GM18870 (cell line): ENCODE measurements around the gene RNF167.

Experiments used
- ATAC-seq: cut with Tn5 transposase; IDR thresholded peaks from one replicate; pipeline ENCODE4 v1.9.1; 2021; ENCODE audit warnings: moderate library complexity; ENCODE audit not compliant: unreplicated experiment

RNF167 gene

DNA sequence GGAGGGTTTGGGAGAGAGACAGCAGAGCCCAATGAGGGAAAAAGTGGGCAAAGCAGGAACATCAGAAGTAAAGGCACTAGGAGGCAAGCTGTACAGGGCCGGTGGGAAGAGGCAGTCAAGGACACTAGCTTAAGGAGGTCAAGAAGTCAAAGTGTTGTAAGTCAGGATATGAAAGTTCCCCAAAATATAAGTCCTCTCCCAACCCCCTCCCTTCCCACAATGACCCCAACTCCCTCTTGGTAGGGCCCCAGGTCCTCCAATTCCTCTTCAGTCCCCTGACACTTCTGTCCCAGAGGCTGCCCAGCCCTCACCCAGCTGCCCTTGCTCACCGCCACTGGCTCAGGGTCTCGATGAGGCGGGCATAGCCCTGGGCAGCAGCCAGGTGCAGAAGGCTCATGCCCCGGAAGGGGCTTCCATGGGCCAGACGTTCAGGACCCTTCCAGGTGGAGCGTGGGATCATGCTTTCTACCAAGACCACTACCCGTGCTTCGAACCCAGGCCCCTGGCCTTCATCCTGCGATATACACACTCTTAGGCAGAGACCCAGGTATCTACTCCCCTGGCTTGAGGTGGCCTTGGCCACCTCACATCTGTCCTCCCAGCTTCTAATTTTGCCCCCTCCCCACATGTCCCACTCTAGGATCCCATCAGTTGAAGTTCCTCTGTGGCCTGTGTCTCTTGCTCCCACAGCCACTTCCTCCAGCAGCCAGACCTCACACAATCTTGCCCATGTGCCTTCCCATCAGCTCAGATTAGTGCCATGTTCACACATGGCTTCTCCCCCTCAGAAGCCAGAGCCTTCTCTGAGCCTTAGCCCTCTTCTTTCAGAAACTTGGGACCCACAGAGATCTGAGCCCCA lies 33.4 kb downstream of the RNF167 start:
- ATAC-seq, result no peak

DNA sequence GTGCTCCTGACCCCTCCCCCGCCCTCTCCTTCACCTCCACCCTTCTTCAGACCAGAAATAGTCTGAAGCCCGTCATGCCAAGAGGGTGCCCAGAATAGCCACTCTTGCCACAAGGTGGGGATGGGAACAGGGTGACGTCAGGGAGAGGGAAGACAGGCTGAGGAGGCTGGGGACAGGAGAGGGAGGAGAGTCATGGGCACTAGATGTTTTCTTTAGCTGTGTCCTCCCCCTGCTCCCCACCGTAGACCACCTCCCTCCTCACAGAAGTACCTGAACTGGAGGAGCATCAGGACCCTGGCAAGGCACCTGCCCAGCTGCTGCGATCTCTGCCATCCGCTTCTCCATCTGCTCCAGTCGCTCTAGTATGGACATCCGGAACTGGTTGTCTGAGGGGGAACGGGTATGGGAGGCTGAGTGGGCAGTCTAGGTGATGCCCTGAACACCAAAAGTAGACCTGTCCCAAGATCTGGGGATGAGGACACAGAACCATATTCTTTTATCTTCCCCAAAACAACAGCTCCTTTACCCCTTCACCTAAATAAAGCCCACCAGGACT lies 34.1 kb downstream of the RNF167 start:
- no peak for ATAC-seq

GRCh38 chr17:4978726-4979125 lies 38.7 kb downstream of the RNF167 start:
- no peak for ATAC-seq

DNA sequence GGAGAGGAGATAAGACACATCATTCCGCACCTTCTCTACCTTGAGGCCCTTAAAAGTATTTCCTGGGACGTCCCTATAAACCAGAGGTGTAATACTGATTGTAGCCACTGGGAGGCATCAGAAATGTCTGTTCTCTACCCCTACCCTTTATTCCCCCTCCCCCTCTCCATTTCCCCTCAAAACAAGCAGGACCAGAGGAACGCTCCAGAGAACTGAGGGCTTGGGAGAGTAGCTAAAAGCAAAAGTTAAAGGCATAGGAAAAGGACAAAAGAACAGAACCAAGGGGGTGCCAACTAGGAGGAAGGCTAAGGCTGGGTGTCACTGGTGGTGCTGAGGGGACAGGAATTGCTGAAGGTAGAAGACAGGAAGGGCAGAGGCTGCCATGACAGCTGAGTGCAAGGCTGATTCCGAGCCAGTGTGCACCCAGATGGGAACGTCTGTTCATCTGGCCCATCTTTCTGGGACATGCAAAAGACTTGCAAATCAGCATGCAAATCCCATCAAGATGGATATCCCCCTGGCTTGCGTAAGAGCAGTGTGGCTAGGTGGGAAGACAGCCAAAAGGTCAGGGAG lies 40.7 kb downstream of the RNF167 start:
- no peak for ATAC-seq

- no peak for ATAC-seq
Measured at GRCh38 chr17:4982305-4982704, 42.2 kb downstream of the RNF167 start.

DNA sequence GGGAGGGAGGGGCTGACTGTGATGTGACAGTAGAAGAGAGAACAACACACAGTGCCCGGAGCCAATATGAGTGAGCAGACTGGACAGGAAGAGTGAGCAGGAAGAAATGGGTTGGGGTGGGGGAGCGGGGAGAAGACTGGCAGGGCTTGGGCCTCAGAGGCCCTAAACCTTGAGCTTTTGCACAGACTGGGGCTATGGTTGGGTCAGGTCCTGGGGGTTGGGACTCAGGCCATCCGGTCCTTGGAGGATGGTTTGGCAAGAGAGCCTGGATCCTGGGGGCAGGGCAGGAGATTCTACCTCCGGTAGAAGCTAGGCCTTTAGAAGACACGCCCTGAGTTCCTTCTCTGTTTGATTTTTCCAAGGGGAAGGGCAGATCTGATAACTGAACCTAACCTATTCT lies 46.3 kb downstream of the RNF167 start:
- ATAC-seq, result no peak

GRCh38 chr17:4986951-4987766 lies 47.1 kb downstream of the RNF167 start, which contains the start of gene CAMTA2:
TSS of gene CAMTA2 (minus strand) at chr17:4987675. CDS start at chr17:4986222, 1,453 bp downstream.
- ATAC-seq, result no peak

- ATAC-seq, result no peak
Measured at GRCh38 chr17:4987767-4988567, 47.9 kb downstream of the RNF167 start.

- ATAC-seq, result no peak
Measured at GRCh38 chr17:4994081-4994595, 54.1 kb downstream of the RNF167 start.
